ENCODE measurements around the gene SLC51A. TPM values are rescaled to one million over a fixed set of nuclear protein-coding genes. Genes with fewer than 3 reads are reported as not detected.
"Not testable (repeated sequence)": the region's sequence is repeated elsewhere in the genome, so short reads cannot be mapped to it uniquely, and the experiment has no call there.

The SLC51A gene
- total and polyA plus RNA-seq, 2 of the 8 experiments (the other 6 are each of a cell fraction or from before 2014, with no cell fraction given) = 6.3 to 9.8 TPM

GRCh38 chr3:196241704-196242103 is 25.4 kb downstream of the SLC51A start (continued):
- TF ChIP-seq ZNF274 (IDR thresholded peaks at IDR 0.05; ENCODE audit: borderline replicate concordance, extremely low read depth, low read length) = no peak
- no peak for TF ChIP-seq TEAD4 (IDR thresholded peaks at IDR 0.05; ENCODE audit: low read depth, low read length)
- TF ChIP-seq ATF2 (IDR thresholded peaks at IDR 0.05; ENCODE audit: low read length) = no peak

GRCh38 chr3:196244166-196244565 is 27.8 kb downstream of the SLC51A start:
- H2AK5ac ChIP-seq (ENCODE audit: low read depth, low read length); H4K5ac ChIP-seq (ENCODE audit: insufficient read length, low read depth, low read length); H3K27ac ChIP-seq (ENCODE audit: low read depth, low read length); H3K4ac ChIP-seq (replicated peaks; ENCODE audit: insufficient read length, low read depth, low read length); H2BK15ac ChIP-seq (ENCODE audit: low read length); DNase-seq (ENCODE audit: low read depth in 1 of 2, low spot score in 2 of 2); H2AFZ ChIP-seq (ENCODE audit: low read length); H2BK12ac ChIP-seq (ENCODE audit: low read depth, low read length); H4K8ac ChIP-seq (ENCODE audit: extremely low read depth, insufficient read depth, low read length); H3K79me2 ChIP-seq (ENCODE audit: control insufficient read depth in 1 of 2, insufficient read depth in 2 of 2, low read length in 2 of 2); FAIRE-seq; H3K79me1 ChIP-seq (ENCODE audit: low read depth, low read length); H3K23me2 ChIP-seq (ENCODE audit: low read depth, low read length); H2BK120ac ChIP-seq (replicated peaks; ENCODE audit: low read depth, low read length); H4K20me1 ChIP-seq (replicated peaks in 1 of 2; ENCODE audit: control insufficient read depth in 1 of 2, insufficient read depth in 2 of 2, low read length in 2 of 2); H3K4me1 ChIP-seq (replicated peaks in 1 of 4; ENCODE audit: control insufficient read depth in 3 of 4, insufficient read depth in 4 of 4, low read length in 3 of 4); H3K23ac ChIP-seq (ENCODE audit: insufficient read length); H3K14ac ChIP-seq (ENCODE audit: insufficient read length); H3K9ac ChIP-seq (replicated peaks in 1 of 4; ENCODE audit: extremely low read depth in 1 of 4, low read depth in 3 of 4, low read length in 3 of 4); H4K91ac ChIP-seq (replicated peaks; ENCODE audit: insufficient read length, low read length); H3K27me3 ChIP-seq (replicated peaks in 1 of 4; ENCODE audit: control insufficient read depth in 3 of 4, extremely low read depth in 1 of 4, insufficient read depth in 3 of 4, low read length in 3 of 4); H2BK5ac ChIP-seq (ENCODE audit: low read depth, low read length); H3K4me3 ChIP-seq (ENCODE audit: extremely low read depth in 1 of 4, insufficient read depth in 2 of 4, low read depth in 3 of 4, low read length in 4 of 4); CTCF ChIA-PET (ENCODE audit: partially characterized antibody); POLR2A ChIA-PET (ENCODE audit: partially characterized antibody); H3K9me3 ChIP-seq (ENCODE audit: insufficient read depth in 2 of 2, low read depth in 1 of 2, low read length in 1 of 2); H2BK20ac ChIP-seq (ENCODE audit: low read length); H3K18ac ChIP-seq (ENCODE audit: extremely low read depth, low read length); H3K4me2 ChIP-seq (ENCODE audit: insufficient read depth in 1 of 2, low read depth in 2 of 2, low read length in 2 of 2); H3K56ac ChIP-seq (replicated peaks; ENCODE audit: insufficient read length, low read depth, low read length): not testable (repeated sequence)
- 95% methylated on average over 19 of the region's 34 CpGs; no CpG with 5 or more reads in 1 of the 2 experiments for WGBS, 2 experiments (ENCODE audit: extremely low coverage in 1 of 2, insufficient coverage in 1 of 2, insufficient read length in 1 of 2, insufficient replicate concordance in 2 of 2, low coverage in 1 of 2, low lambda C conversion rate in 2 of 2, missing lambda C conversion rate in 1 of 2)
- H3K36me3 ChIP-seq (ENCODE audit: control insufficient read depth in 2 of 4, insufficient read depth in 4 of 4, low read length in 3 of 4) = peaks cover 0 to 31% (median 15%) of the 10 kb centered on the region in 4 experiments; a peak in 7 of 8 replicates
